Activated CD4-positive, alpha-beta T cell treated with anti-CD3 and anti-CD28 coated beads, Interleukin-2, amount 10 ng/mL, durations not matched to agents 7 days and 5 days (primary cell): ENCODE results near the gene TFEB. TPM values are rescaled to one million over a fixed set of nuclear protein-coding genes. Genes with fewer than 3 reads are reported as not detected.
A peak's percentile ranks its signal among the peaks of the same experiment; 100 is the strongest.

Experiments
- CTCF ChIA-PET: fragments of 350-600 bp; sonication (Branson Sonifier 250); formaldehyde crosslinking; loops from one replicate; lab custom pipeline; 2021; ENCODE audit warnings: antibody characterized with exemption; lab: Charles Lee
- POLR2A ChIA-PET: fragments of 350-600 bp; sonication (Branson Sonifier 250); formaldehyde crosslinking; loops from one replicate; lab custom pipeline; 2021; ENCODE audit warnings: antibody characterized with exemption; lab: Charles Lee
- DNase-seq: peaks from one replicate; pipeline ENCODE4 v3.0.0-alpha.2; 2020
- H3K27ac Mint-ChIP-seq: one replicate; pipeline ENCODE4 v1.8.0; 2021; ENCODE audit warnings: mild to moderate bottlenecking, moderate library complexity, mixed read lengths
- H3K27me3 Mint-ChIP-seq: one replicate; pipeline ENCODE4 v1.8.0; 2021; ENCODE audit warnings: mixed read lengths
- H3K36me3 Mint-ChIP-seq: one replicate; pipeline ENCODE4 v1.8.0; 2021; ENCODE audit warnings: low read depth, mixed read lengths
- H3K4me1 Mint-ChIP-seq: one replicate; pipeline ENCODE4 v1.8.0; 2021; ENCODE audit warnings: mixed read lengths
- H3K4me3 Mint-ChIP-seq: one replicate; pipeline ENCODE4 v1.8.0; 2021; ENCODE audit warnings: mild to moderate bottlenecking, moderate library complexity, mixed read lengths
- H3K9me3 Mint-ChIP-seq: one replicate; pipeline ENCODE4 v1.8.0; 2021; ENCODE audit warnings: mixed read lengths
- total RNA-seq, 2 experiments: library from RNA; stranded (reverse); gene quantifications; one replicate each; pipeline ENCODE4 v1.2.3, GENCODE V29; 2021

Gene TFEB
- total RNA-seq, 2 experiments from 2014 or later = 9.7 to 12.5 TPM

GRCh38 chr6:41743406-41744235 lies 8.2 kb upstream of the TFEB start:
- peaks cover 1% of the 10 kb centered on the region for H3K27me3 Mint-ChIP-seq
- H3K9me3 Mint-ChIP-seq = no peaks in the 10 kb centered on the region
- ChIA-PET POLR2A (no interaction called here), CTCF (interaction anchor here (0.8 to 1.2 kb wide), 2 partner anchors 37 to 44 kb away, joined by 3 to 4 read pairs; partner anchors contain the start of gene TOMM6)
- no peak overlapping the region for H3K4me3 Mint-ChIP-seq
- no peak for DNase-seq
- H3K27ac Mint-ChIP-seq = no peak overlapping the region
- peaks cover 1% of the 10 kb centered on the region for H3K4me1 Mint-ChIP-seq
- no peaks in the 10 kb centered on the region for H3K36me3 Mint-ChIP-seq

DNA sequence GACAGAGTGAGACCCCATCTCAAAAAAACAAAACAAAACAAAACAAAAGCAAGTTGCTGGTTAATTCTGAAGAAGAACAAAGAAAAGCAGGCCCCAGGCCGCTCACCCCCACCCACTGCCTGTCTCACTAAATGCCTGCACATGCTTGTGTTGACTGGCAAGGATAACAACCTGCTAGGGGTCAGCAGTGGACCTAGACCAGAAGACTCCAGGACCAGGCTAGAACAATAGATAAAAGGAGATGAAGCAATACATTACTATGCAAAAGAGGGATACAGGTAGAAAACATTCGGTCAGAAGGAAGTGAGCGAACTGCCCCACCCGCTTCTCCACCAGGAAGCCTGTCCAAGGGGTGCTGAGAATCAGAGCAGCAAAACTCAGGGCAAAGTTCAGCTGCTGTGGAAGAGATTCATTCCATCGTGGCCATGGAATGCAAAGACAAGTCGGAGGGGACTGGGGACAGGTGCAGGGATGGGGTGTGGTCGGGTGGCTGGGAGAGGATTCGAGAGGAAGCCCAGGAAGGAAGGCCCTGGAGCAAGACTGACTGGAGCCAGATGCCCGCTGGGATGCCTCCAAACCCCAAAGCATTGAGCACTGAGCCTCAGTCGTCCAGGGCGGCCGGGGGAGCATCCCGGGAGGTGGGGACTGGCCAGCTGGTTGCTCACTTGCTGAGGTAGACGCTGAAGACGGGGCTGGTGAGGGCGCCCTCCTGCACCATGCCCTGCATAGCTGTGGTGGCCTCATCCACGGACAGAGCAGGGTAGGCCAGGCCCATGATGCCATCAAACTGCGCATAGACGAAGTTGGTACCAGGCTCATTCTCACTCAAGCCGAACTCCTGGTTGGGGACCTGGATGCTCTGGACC lies 6.5 kb upstream of the TFEB start:
- CTCF ChIA-PET = interaction anchor here (2.2 kb wide), 1 partner anchor 46 kb away, joined by 5 read pairs; the partner anchor contains the start of gene TOMM6
- Mint-ChIP-seq H3K36me3 (no peaks in the 10 kb centered on the region), H3K27ac (no peak overlapping the region), H3K4me1 (peaks cover 1% of the 10 kb centered on the region), H3K27me3 (peaks cover 1% of the 10 kb centered on the region), H3K4me3 (no peak overlapping the region), H3K9me3 (no peaks in the 10 kb centered on the region)
- POLR2A ChIA-PET = interaction anchor here (0.5 to 0.7 kb wide), 2 partner anchors 216 to 607 kb away, joined by 3 to 5 read pairs; no protein-coding TSS in a partner anchor
- DNase-seq = no peak

- CTCF ChIA-PET = interaction anchor here (1.0 to 2.2 kb wide), 3 partner anchors 9 to 47 kb away, joined by 3 to 6 read pairs (median 5); partner anchors contain the start of gene TOMM6
- Mint-ChIP-seq H3K4me3 (no peak overlapping the region), H3K9me3 (no peaks in the 10 kb centered on the region), H3K4me1 (peaks cover 3% of the 10 kb centered on the region), H3K27me3 (peaks cover 1% of the 10 kb centered on the region), H3K36me3 (no peaks in the 10 kb centered on the region), H3K27ac (no peak overlapping the region)
- no peak for DNase-seq
- POLR2A ChIA-PET = interaction anchor here (0.7 kb wide), 1 partner anchor 214 kb away, joined by 3 read pairs; no protein-coding TSS in a partner anchor
These were observed 5.2 kb upstream of the TFEB start for GRCh38 chr6:41740366-41741162.

GRCh38 chr6:41739041-41739440 lies 3.6 kb upstream of the TFEB start:
- Mint-ChIP-seq H3K4me1 (peaks cover 2% of the 10 kb centered on the region), H3K27me3 (peaks cover 1% of the 10 kb centered on the region), H3K27ac (no peak overlapping the region), H3K36me3 (no peaks in the 10 kb centered on the region), H3K4me3 (no peak overlapping the region), H3K9me3 (no peaks in the 10 kb centered on the region)
- POLR2A ChIA-PET = no interaction called here
- no peak for DNase-seq
- CTCF ChIA-PET = interaction anchor here (1.5 to 2.0 kb wide), 2 partner anchors 11 to 48 kb away, joined by 3 to 6 read pairs; partner anchors contain the start of gene TOMM6

DNA sequence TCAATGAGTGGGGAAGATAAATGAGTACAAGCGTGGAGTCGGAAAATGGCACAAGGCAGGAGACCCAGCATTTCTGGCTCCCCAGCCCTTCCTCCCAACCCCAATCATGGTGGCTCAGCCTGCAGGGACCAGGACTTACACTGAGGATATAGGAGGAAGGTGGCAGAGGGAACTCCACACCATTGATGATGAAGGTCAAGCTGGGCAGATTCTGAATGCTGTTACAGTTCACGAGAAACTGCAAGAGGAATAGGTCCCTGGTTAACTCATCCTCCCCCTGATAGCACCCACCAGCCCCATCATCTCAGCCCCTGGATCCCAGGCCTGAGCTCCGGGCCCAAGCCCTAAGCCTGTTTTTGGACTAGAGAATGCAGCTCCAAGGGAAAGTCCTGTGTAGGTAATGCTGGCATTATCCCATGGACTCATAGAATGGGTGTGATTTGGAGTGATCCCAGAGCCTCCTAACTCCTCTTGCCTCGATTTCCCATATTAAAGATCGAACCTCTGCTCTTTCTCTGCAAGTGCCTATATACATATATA lies 2.3 kb upstream of the TFEB start:
- no peaks in the 10 kb centered on the region for H3K27me3 Mint-ChIP-seq
- CTCF ChIA-PET = interaction anchor here (0.8 to 1.5 kb wide), 4 partner anchors 8 to 49 kb away, joined by 3 to 4 read pairs (median 3); partner anchors contain the start of gene TOMM6
- POLR2A ChIA-PET = no interaction called here
- H3K4me3 Mint-ChIP-seq = no peak overlapping the region
- H3K4me1 Mint-ChIP-seq = peaks cover 15% of the 10 kb centered on the region
- H3K27ac Mint-ChIP-seq = no peak overlapping the region
- DNase-seq = no peak
- no peaks in the 10 kb centered on the region for H3K9me3 Mint-ChIP-seq
- H3K36me3 Mint-ChIP-seq = no peaks in the 10 kb centered on the region

- Mint-ChIP-seq H3K27me3 (no peaks in the 10 kb centered on the region), H3K4me3 (no peak overlapping the region), H3K27ac (no peak overlapping the region), H3K4me1 (peaks cover 19% of the 10 kb centered on the region), H3K36me3 (no peaks in the 10 kb centered on the region), H3K9me3 (no peaks in the 10 kb centered on the region)
- no peak for DNase-seq
- CTCF ChIA-PET = interaction anchor here (1.0 to 1.5 kb wide), 4 partner anchors 9 to 40 kb away, joined by 3 to 6 read pairs (median 4); no protein-coding TSS in a partner anchor
- POLR2A ChIA-PET = no interaction called here
These were observed 1.6 kb upstream of the TFEB start for GRCh38 chr6:41736800-41737555.

GRCh38 chr6:41736186-41736733 lies 852 bp upstream of the TFEB start:
- H3K36me3 Mint-ChIP-seq = no peaks in the 10 kb centered on the region
- no peak overlapping the region for H3K27ac Mint-ChIP-seq
- peak overlapping the region; percentile 83 for H3K4me3 Mint-ChIP-seq
- DNase-seq = no peak
- no peaks in the 10 kb centered on the region for H3K9me3 Mint-ChIP-seq
- peaks cover 23% of the 10 kb centered on the region for H3K4me1 Mint-ChIP-seq
- ChIA-PET CTCF (interaction anchor here (1.0 to 1.5 kb wide), 3 partner anchors 9 to 41 kb away, joined by 3 to 6 read pairs (median 4); no protein-coding TSS in a partner anchor), POLR2A (no interaction called here)
- H3K27me3 Mint-ChIP-seq = no peaks in the 10 kb centered on the region

- H3K27me3 Mint-ChIP-seq = no peaks in the 10 kb centered on the region
- DNase-seq = peak; percentile 69
- peaks cover 34% of the 10 kb centered on the region for H3K4me1 Mint-ChIP-seq
- H3K36me3 Mint-ChIP-seq = no peaks in the 10 kb centered on the region
- peak overlapping the region; percentile 83 for H3K4me3 Mint-ChIP-seq
- POLR2A ChIA-PET = no interaction called here
- H3K9me3 Mint-ChIP-seq = no peaks in the 10 kb centered on the region
- CTCF ChIA-PET = interaction anchor here (0.6 to 2.3 kb wide), 8 partner anchors 13 to 310 kb away, joined by 3 to 13 read pairs (median 8); partner anchors contain the start of gene TOMM6
- peak overlapping the region; percentile 62 for H3K27ac Mint-ChIP-seq
These were observed 562 bp downstream of the TFEB start for GRCh38 chr6:41734666-41735426.

GRCh38 chr6:41733707-41734665 lies 1.4 kb downstream of the TFEB start:
- peak; percentile 67 for DNase-seq
- POLR2A ChIA-PET = interaction anchor here (0.7 kb wide), 1 partner anchor 11 kb away, joined by 3 read pairs; no protein-coding TSS in a partner anchor
- Mint-ChIP-seq H3K36me3 (no peaks in the 10 kb centered on the region), H3K27ac (peak overlapping the region; percentile 84), H3K4me3 (peak overlapping the region; percentile 79), H3K27me3 (no peaks in the 10 kb centered on the region), H3K4me1 (peaks cover 36% of the 10 kb centered on the region), H3K9me3 (no peaks in the 10 kb centered on the region)
- CTCF ChIA-PET = interaction anchor here (0.6 to 2.3 kb wide), 15 partner anchors 10 to 310 kb away, joined by 3 to 13 read pairs (median 4); partner anchors contain the start of genes PGC and TOMM6
